Lower leg skin (tissue), 3 donors: ENCODE results near the gene CCDC150.

ENCODE experiments used
- CTCF ChIP-seq, 3 donors: fragments of 450-650 bp; IDR thresholded peaks; one replicate each; pipeline ENCODE4 v1.5.1; 2016; ENCODE audit warnings: antibody characterized with exemption in 3 of 3, mild to moderate bottlenecking in 3 of 3, moderate library complexity in 2 of 3
- POLR2A ChIP-seq, 2 donors: fragments of 450-650 bp; IDR thresholded peaks; one replicate each; pipeline ENCODE4 v1.6.1; 2016 to 2017; ENCODE audit warnings: antibody characterized with exemption in 2 of 2, mild to moderate bottlenecking in 1 of 2, moderate library complexity in 1 of 2

- TF ChIP-seq CTCF (IDR thresholded peaks at IDR 0.05), result no peak
- no peak for TF ChIP-seq POLR2A (IDR thresholded peaks at IDR 0.05)
Measured at GRCh38 chr2:196591004-196591403, 48.5 kb upstream of the CCDC150 start.
